Activated CD8-positive, alpha-beta memory T cell treated with anti-CD3 and anti-CD28 coated beads, Interleukin-2, amount 10 ng/mL, durations not matched to agents 7 days and 5 days (primary cell): ENCODE results near the gene ALDOA. TPM values are rescaled to one million over a fixed set of nuclear protein-coding genes. Genes with fewer than 3 reads are reported as not detected.

ENCODE experiments used
- ATAC-seq: fragments of 150-1000 bp; cut with Tn5 transposase; one replicate; pipeline ENCODE4 v1.10.0; 2021; ENCODE audit warnings: moderate library complexity
- CTCF ChIA-PET: fragments of 350-600 bp; sonication (Branson Sonifier 250); formaldehyde crosslinking; loops from one replicate; lab custom pipeline; 2021; ENCODE audit warnings: antibody characterized with exemption; lab: Charles Lee
- DNase-seq: peaks from one replicate; pipeline ENCODE4 v3.0.0-alpha.2; 2020
- H3K27ac Mint-ChIP-seq: one replicate; pipeline ENCODE4 v1.8.0; 2021; ENCODE audit warnings: mild to moderate bottlenecking, mixed read lengths
- H3K27me3 Mint-ChIP-seq: one replicate; pipeline ENCODE4 v1.8.0; 2021; ENCODE audit warnings: mixed read lengths
- H3K36me3 Mint-ChIP-seq: one replicate; pipeline ENCODE4 v1.8.0; 2021; ENCODE audit warnings: mild to moderate bottlenecking, mixed read lengths
- H3K4me1 Mint-ChIP-seq: one replicate; pipeline ENCODE4 v1.8.0; 2021; ENCODE audit warnings: mixed read lengths
- H3K4me3 Mint-ChIP-seq: one replicate; pipeline ENCODE4 v1.8.0; 2021; ENCODE audit warnings: mild to moderate bottlenecking, moderate library complexity, mixed read lengths
- H3K9me3 Mint-ChIP-seq: one replicate; pipeline ENCODE4 v1.8.0; 2022; ENCODE audit warnings: low read depth, mixed read lengths
- total RNA-seq, 2 experiments: library from RNA; stranded (reverse); gene quantifications; one replicate each; pipeline ENCODE4 v1.2.3, GENCODE V29; 2021

Gene ALDOA
- total RNA-seq, 2 experiments from 2014 or later: 1,292 to 1,318 TPM

GRCh38 chr16:30078744-30079143 lies 13.2 kb downstream of the ALDOA start:
- Mint-ChIP-seq H3K36me3 (peaks cover 54% of the 10 kb centered on the region), H3K9me3 (no peaks in the 10 kb centered on the region), H3K27me3 (no peaks in the 10 kb centered on the region), H3K27ac (no peak overlapping the region), H3K4me3 (no peak overlapping the region), H3K4me1 (peaks cover 34% of the 10 kb centered on the region)
- CTCF ChIA-PET: interaction anchor here (1.2 to 7.5 kb wide), 2 partner anchors 12 to 33 kb away, joined by 4 to 82 read pairs; partner anchors contain the start of gene TBX6
- ATAC-seq (no peak), DNase-seq (no peak)

GRCh38 chr16:30079480-30079879 lies 13.9 kb downstream of the ALDOA start:
- Mint-ChIP-seq H3K9me3 (no peaks in the 10 kb centered on the region), H3K36me3 (peaks cover 56% of the 10 kb centered on the region), H3K4me1 (peaks cover 35% of the 10 kb centered on the region), H3K27me3 (no peaks in the 10 kb centered on the region), H3K27ac (no peak overlapping the region), H3K4me3 (no peak overlapping the region)
- no peak for ATAC-seq
- no peak for DNase-seq
- CTCF ChIA-PET: interaction anchor here (0.9 to 7.5 kb wide), 4 partner anchors 12 to 33 kb away, joined by 3 to 82 read pairs (median 4); partner anchors contain the start of genes ALDOA and TBX6

DNA sequence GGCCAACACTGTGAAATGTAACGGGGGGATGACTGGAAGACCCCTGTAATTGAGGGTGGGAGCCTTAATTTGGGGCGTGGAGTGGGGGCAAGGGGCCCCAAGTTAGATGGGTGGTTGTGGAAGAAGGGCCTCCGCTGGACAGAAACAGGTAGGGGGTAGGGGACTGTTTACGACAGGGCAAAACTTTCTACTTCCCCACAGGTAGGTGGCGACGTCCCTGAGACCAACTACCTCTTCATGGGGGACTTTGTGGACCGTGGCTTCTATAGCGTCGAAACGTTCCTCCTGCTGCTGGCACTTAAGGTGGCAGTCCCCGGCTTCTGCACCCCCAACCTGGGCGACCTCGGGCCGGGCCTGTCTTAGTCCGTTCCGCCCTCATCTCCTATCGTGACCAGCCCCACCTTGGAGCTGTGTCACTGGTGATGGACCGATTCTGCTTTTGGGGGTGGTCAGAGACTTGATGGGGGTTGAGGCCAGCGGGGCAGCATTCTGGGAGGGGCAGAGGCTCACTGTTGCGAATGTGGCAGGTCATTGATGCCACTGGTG lies 17.1 kb downstream of the ALDOA start:
- no peak overlapping the region for H3K27ac Mint-ChIP-seq
- H3K4me1 Mint-ChIP-seq: peaks cover 15% of the 10 kb centered on the region
- no peaks in the 10 kb centered on the region for H3K27me3 Mint-ChIP-seq
- H3K4me3 Mint-ChIP-seq: no peak overlapping the region
- H3K9me3 Mint-ChIP-seq: no peaks in the 10 kb centered on the region
- CTCF ChIA-PET: interaction anchor here (0.7 to 7.5 kb wide), 3 partner anchors 8 to 22 kb away, joined by 3 to 82 read pairs (median 3); partner anchors contain the start of genes ALDOA and TBX6
- DNase-seq (no peak), ATAC-seq (no peak)
- peaks cover 52% of the 10 kb centered on the region for H3K36me3 Mint-ChIP-seq

GRCh38 chr16:30083216-30084055 lies 17.9 kb downstream of the ALDOA start:
- Mint-ChIP-seq H3K9me3 (no peaks in the 10 kb centered on the region), H3K36me3 (peaks cover 46% of the 10 kb centered on the region), H3K4me1 (peaks cover 6% of the 10 kb centered on the region), H3K27ac (no peak overlapping the region), H3K27me3 (no peaks in the 10 kb centered on the region), H3K4me3 (no peak overlapping the region)
- CTCF ChIA-PET: interaction anchor here (7.5 kb wide), 1 partner anchor 8 kb away, joined by 82 read pairs; the partner anchor contains the start of gene TBX6
- ATAC-seq (no peak), DNase-seq (no peak)

DNA sequence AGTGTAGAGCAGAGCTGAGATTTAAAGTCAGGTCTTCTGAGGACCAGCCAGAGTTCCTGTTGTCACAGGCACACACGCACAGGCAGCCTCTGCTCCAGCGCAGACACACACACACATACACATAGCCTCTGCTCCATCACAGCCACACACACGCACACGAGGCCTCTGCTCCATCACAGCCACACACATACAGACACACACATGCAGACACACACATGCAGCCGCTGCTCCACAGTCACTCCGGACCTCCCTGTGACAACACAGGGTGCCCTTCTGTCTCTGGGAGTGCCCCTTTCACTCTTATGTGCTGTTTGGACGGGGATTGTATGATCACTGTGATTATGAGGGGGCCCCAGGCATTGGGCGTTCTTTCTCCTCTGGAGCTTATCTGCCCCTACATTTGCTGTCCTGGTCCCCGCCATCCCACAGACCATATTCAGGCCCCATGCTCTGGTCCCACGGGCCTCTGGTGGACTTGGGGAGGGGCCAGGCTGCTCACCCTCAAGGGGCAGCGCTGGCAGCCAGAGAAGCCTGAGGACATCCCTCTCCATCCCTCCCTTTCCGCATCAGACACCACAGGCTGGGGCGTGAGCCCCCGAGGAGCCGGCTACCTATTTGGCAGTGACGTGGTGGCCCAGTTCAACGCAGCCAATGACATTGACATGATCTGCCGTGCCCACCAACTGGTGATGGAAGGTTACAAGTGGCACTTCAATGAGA lies 18.7 kb downstream of the ALDOA start:
- no peak for DNase-seq
- Mint-ChIP-seq H3K27me3 (no peaks in the 10 kb centered on the region), H3K36me3 (peaks cover 42% of the 10 kb centered on the region), H3K9me3 (no peaks in the 10 kb centered on the region), H3K4me1 (peaks cover 5% of the 10 kb centered on the region), H3K4me3 (no peak overlapping the region), H3K27ac (peak overlapping the region; percentile 5)
- ATAC-seq: no peak
- CTCF ChIA-PET: interaction anchor here (0.9 kb wide), 1 partner anchor 23 kb away, joined by 3 read pairs; no protein-coding TSS in a partner anchor

DNA sequence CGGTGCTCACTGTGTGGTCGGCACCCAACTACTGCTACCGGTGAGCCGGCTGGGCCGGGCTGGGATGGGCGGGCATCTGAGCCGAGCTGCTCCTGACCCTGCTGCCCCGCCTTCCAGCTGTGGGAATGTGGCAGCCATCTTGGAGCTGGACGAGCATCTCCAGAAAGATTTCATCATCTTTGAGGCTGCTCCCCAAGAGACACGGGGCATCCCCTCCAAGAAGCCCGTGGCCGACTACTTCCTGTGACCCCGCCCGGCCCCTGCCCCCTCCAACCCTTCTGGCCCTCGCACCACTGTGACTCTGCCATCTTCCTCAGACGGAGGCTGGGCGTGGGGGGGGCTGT lies 19.2 kb downstream of the ALDOA start:
- no peaks in the 10 kb centered on the region for H3K9me3 Mint-ChIP-seq

GRCh38 chr16:30085247-30085646 lies 19.7 kb downstream of the ALDOA start:
- DNase-seq: no peak
- H3K27me3 Mint-ChIP-seq: no peaks in the 10 kb centered on the region
- CTCF ChIA-PET: interaction anchor here (0.9 kb wide), 1 partner anchor 24 kb away, joined by 3 read pairs; no protein-coding TSS in a partner anchor

More for the DNA sequence above, 19.2 kb downstream of the ALDOA start:
- H3K4me1 Mint-ChIP-seq: peaks cover 6% of the 10 kb centered on the region
- peaks cover 36% of the 10 kb centered on the region for H3K36me3 Mint-ChIP-seq
- H3K27ac Mint-ChIP-seq: no peak overlapping the region
- CTCF ChIA-PET: interaction anchor here (0.9 kb wide), 1 partner anchor 24 kb away, joined by 3 read pairs; no protein-coding TSS in a partner anchor
- ATAC-seq (no peak), DNase-seq (no peak)
- H3K4me3 Mint-ChIP-seq: no peak overlapping the region
- H3K27me3 Mint-ChIP-seq: no peaks in the 10 kb centered on the region

GRCh38 chr16:30085820-30086219 lies 20.3 kb downstream of the ALDOA start:
- no peaks in the 10 kb centered on the region for H3K9me3 Mint-ChIP-seq
- no peak overlapping the region for H3K4me3 Mint-ChIP-seq
- peaks cover 14% of the 10 kb centered on the region for H3K4me1 Mint-ChIP-seq
- no peak overlapping the region for H3K27ac Mint-ChIP-seq
- ATAC-seq (no peak), DNase-seq (no peak)
- H3K36me3 Mint-ChIP-seq: peaks cover 33% of the 10 kb centered on the region
- CTCF ChIA-PET: no interaction called here
- no peaks in the 10 kb centered on the region for H3K27me3 Mint-ChIP-seq

More at GRCh38 chr16:30085247-30085646, 19.7 kb downstream of the ALDOA start:
- Mint-ChIP-seq H3K9me3 (no peaks in the 10 kb centered on the region), H3K4me3 (no peak overlapping the region), H3K36me3 (peaks cover 35% of the 10 kb centered on the region), H3K4me1 (peaks cover 10% of the 10 kb centered on the region), H3K27ac (no peak overlapping the region)
- ATAC-seq: no peak

GRCh38 chr16:30086291-30087140 lies 21.0 kb downstream of the ALDOA start:
- ATAC-seq: no peak
- H3K36me3 Mint-ChIP-seq: peaks cover 27% of the 10 kb centered on the region
- no peaks in the 10 kb centered on the region for H3K9me3 Mint-ChIP-seq
- H3K4me1 Mint-ChIP-seq: peaks cover 17% of the 10 kb centered on the region
- no peak for DNase-seq
- H3K27ac Mint-ChIP-seq: no peak overlapping the region
- CTCF ChIA-PET: no interaction called here
- no peaks in the 10 kb centered on the region for H3K27me3 Mint-ChIP-seq
- no peak overlapping the region for H3K4me3 Mint-ChIP-seq

GRCh38 chr16:30087181-30087898 lies 21.8 kb downstream of the ALDOA start:
- Mint-ChIP-seq H3K4me1 (peaks cover 22% of the 10 kb centered on the region), H3K36me3 (peaks cover 22% of the 10 kb centered on the region), H3K9me3 (no peaks in the 10 kb centered on the region), H3K4me3 (no peak overlapping the region), H3K27me3 (no peaks in the 10 kb centered on the region), H3K27ac (no peak overlapping the region)
- DNase-seq: no peak
- CTCF ChIA-PET: no interaction called here
- no peak for ATAC-seq

DNA sequence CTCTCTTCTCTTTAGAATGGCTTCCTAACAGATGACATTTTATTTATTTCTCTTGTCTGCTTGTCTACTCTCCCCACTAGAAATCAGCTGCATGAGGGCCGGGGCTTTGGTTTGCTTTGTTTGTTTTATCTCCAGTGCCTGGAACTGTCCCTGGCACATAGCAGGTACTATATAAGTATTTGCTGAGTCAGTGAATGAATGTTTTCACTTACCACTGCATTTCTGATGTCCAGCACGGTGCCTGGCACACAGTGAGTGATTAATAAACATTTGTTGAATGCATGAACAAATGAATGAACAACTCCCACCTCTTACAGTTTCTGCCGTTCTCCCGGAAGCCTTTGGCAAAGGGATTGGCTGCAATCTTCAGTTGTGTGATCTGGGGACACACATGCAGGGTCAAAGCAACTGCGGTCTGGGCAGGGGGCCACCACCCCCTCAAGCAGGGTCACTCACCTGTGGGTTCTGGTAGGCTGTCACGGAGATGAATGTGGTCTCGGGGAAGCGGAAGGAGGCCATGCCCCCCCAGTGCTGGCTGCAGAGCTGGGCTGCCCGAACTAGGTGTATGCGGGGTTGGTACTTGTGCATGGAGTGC lies 22.8 kb downstream of the ALDOA start:
- ATAC-seq: no peak
- CTCF ChIA-PET: interaction anchor here (4.8 to 5.4 kb wide), 2 partner anchors 9 to 14 kb away, joined by 22 to 82 read pairs; partner anchors contain the start of gene PPP4C

More for the DNA sequence above, 22.8 kb downstream of the ALDOA start:
- no peaks in the 10 kb centered on the region for H3K9me3 Mint-ChIP-seq
- H3K27ac Mint-ChIP-seq: peak overlapping the region; percentile 22
- peaks cover 16% of the 10 kb centered on the region for H3K36me3 Mint-ChIP-seq
- peaks cover 31% of the 10 kb centered on the region for H3K4me1 Mint-ChIP-seq
- DNase-seq: no peak
- no peaks in the 10 kb centered on the region for H3K27me3 Mint-ChIP-seq
- H3K4me3 Mint-ChIP-seq: no peak overlapping the region
